ENCODE results near the gene CD96.

DNA sequence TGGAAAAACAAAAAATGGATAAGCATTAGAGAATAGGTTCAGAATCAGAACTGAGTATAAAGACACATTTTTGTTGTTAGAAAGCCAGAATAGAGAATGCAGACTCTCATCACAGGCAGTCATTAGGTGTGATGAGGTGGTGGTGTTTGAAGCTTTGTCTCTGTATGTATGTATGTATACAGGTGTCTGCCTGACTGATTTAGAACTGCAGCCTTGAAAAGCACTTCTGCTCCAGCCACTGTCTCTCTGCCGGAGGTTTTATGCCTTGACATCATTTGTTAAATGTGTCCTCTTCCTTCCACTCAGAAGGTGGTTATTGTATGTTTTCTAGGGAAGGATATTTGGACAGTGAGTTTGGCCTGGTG lies 133.8 kb downstream of the CD96 start:
- TF ChIP-seq, protein P1, sequence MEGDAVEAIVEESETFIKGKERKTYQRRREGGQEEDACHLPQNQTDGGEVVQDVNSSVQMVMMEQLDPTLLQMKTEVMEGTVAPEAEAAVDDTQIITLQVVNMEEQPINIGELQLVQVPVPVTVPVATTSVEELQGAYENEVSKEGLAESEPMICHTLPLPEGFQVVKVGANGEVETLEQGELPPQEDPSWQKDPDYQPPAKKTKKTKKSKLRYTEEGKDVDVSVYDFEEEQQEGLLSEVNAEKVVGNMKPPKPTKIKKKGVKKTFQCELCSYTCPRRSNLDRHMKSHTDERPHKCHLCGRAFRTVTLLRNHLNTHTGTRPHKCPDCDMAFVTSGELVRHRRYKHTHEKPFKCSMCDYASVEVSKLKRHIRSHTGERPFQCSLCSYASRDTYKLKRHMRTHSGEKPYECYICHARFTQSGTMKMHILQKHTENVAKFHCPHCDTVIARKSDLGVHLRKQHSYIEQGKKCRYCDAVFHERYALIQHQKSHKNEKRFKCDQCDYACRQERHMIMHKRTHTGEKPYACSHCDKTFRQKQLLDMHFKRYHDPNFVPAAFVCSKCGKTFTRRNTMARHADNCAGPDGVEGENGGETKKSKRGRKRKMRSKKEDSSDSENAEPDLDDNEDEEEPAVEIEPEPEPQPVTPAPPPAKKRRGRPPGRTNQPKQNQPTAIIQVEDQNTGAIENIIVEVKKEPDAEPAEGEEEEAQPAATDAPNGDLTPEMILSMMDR (IDR thresholded peaks at IDR 0.05) = no peak
- TF ChIP-seq POLR2A (IDR thresholded peaks at IDR 0.05) = no peak

Measured in body of pancreas (tissue), 4 donors.